Activated CD8-positive, alpha-beta memory T cell treated with anti-CD3 and anti-CD28 coated beads for 36 hours (primary cell): ENCODE data around the gene PEAK1. TPM values are rescaled to one million over a fixed set of nuclear protein-coding genes. Genes with fewer than 3 reads are reported as not detected.
"Not testable (repeated sequence)": the region's sequence is repeated elsewhere in the genome, so short reads cannot be mapped to it uniquely, and the experiment has no call there.

Experiments used
- CTCF ChIA-PET: fragments of 350-600 bp; sonication (Branson Sonifier 250); formaldehyde crosslinking; loops from one replicate; lab custom pipeline; 2021; ENCODE audit warnings: antibody characterized with exemption; lab: Charles Lee
- POLR2A ChIA-PET: fragments of 350-600 bp; sonication (Branson Sonifier 250); formaldehyde crosslinking; loops from one replicate; lab custom pipeline; 2021; ENCODE audit warnings: antibody characterized with exemption; lab: Charles Lee
- total RNA-seq, 2 experiments: library from RNA; stranded (reverse); gene quantifications; one replicate each; pipeline ENCODE4 v1.2.3, GENCODE V29; 2021

The PEAK1 gene
- total RNA-seq, 2 experiments from 2014 or later = 27.8 to 30.5 TPM

GRCh38 chr15:77410701-77411618 is 8.9 kb downstream of the PEAK1 start:
- CTCF ChIA-PET = interaction anchor here (0.6 to 1.9 kb wide), 4 partner anchors 8 to 251 kb away, joined by 3 to 8 read pairs (median 4); no protein-coding TSS in a partner anchor

GRCh38 chr15:77410157-77410500 is 9.8 kb downstream of the PEAK1 start:
- ChIA-PET POLR2A (interaction anchor here (0.6 to 1.6 kb wide), 2 partner anchors 9 to 144 kb away, joined by 3 to 7 read pairs; no protein-coding TSS in a partner anchor), CTCF (interaction anchor here (1.6 to 1.9 kb wide), 3 partner anchors 9 to 87 kb away, joined by 3 to 8 read pairs (median 5); no protein-coding TSS in a partner anchor)

More at GRCh38 chr15:77410701-77411618, 8.9 kb downstream of the PEAK1 start:
- POLR2A ChIA-PET = interaction anchor here (0.6 kb wide), 1 partner anchor 143 kb away, joined by 3 read pairs; no protein-coding TSS in a partner anchor

- POLR2A ChIA-PET = interaction anchor here (1.6 kb wide), 1 partner anchor 9 kb away, joined by 7 read pairs; no protein-coding TSS in a partner anchor
- CTCF ChIA-PET = interaction anchor here (0.5 to 1.9 kb wide), 4 partner anchors 10 to 87 kb away, joined by 3 to 8 read pairs (median 4); no protein-coding TSS in a partner anchor
Measured at GRCh38 chr15:77409259-77410156, 10.4 kb downstream of the PEAK1 start.

DNA sequence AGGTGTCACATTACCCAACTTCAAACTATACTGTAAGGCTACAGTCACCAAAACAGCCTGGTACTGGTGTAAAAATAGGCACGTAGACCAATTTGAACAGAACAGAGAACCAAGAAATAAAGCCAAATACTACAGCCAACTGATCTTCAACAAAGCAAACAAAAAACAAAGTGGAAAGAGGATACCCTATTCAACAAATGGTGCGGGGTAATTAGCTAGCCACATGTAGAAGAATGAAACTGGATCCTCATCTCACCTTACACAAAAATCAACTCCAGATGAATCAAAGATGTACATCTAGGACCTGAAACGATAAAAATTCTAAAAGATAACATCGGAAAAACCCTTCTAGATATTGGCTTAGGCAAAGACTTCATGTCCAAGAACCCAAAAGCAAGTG is 13.1 kb downstream of the PEAK1 start:
- POLR2A ChIA-PET = no interaction called here
- CTCF ChIA-PET = interaction anchor here (1.2 kb wide), 1 partner anchor 8 kb away, joined by 3 read pairs; no protein-coding TSS in a partner anchor

GRCh38 chr15:77406173-77406759 is 13.6 kb downstream of the PEAK1 start:
- CTCF ChIA-PET = interaction anchor here (1.2 kb wide), 1 partner anchor 9 kb away, joined by 3 read pairs; no protein-coding TSS in a partner anchor
- POLR2A ChIA-PET = not testable (repeated sequence)

GRCh38 chr15:77402740-77403379 is 17.0 kb downstream of the PEAK1 start:
- ChIA-PET CTCF (interaction anchor here (0.8 kb wide), 1 partner anchor 16 kb away, joined by 3 read pairs; no protein-coding TSS in a partner anchor), POLR2A (interaction anchor here (0.9 kb wide), 1 partner anchor 222 kb away, joined by 3 read pairs; no protein-coding TSS in a partner anchor)

DNA sequence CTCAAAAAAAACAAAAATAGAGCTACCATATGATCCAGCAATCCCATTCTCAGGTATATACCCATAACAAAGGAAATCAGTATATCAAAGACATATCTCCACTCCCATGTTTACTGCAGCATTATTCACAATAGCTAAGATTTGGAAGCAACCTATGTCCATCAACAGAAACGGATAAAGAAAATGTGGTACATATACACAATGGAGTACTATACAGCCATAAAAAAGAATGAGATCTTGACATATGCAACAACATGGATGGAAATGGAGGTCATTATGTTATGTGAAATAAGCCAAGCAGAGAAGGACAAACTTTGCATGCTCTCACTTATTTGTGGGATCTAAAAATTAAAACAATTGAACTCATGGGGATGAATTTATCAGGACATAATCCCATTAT is 19.6 kb downstream of the PEAK1 start:
- ChIA-PET POLR2A (no interaction called here), CTCF (no interaction called here)

DNA sequence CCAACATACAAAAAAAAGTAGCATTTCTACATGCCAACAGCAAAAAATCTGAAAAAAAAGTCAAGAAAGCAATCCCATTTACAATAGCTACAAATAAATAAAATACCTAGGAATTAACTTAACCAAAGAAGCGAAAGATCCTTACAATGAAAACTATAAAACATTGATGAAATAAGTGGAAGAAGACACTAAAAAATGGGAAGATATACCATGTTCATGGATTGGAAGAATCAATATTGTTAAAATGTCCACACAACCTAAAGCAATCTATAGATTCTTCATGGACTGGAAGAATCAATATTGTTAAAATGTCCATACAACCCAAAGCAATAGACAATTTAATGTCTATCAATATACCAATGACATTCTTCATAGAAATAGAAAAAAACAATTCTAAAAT is 21.0 kb downstream of the PEAK1 start:
- CTCF ChIA-PET = no interaction called here
- POLR2A ChIA-PET = no interaction called here

- ChIA-PET CTCF (no interaction called here), POLR2A (no interaction called here)
Measured at GRCh38 chr15:77396692-77397091, 23.2 kb downstream of the PEAK1 start.

DNA sequence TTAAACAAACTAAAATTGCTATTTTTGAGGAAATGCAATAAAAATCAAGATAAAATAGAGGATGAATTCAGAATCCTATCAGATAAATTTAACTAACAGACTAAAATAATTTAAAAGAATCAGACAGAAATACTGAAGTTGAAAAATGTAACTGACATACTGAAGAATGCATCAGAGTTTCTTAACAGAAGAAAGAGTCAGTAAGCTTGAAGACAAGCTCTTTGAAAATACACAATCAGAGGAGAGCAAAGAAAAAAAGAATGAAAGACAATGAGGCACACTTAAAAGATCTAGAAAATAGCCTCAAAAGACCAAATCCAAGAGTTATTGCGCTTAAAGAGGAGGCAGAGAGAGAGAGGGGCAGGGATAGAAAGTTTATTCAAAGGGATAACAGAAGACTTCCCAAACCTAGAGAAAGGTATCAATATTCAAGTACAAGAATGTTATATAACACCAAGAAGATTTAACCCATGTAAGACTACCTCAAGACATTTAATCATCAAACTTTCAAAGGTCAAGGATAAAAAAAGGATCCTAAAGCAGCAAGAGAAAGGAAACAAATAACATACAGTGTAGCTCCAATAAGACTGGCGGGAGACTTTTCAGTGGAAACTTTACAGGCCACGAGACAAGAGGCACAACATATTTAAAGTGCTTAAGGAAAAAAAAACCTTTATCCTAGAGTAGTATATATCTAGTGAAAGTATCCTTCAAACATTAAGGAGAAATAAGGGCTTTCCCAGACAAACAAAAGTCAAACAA is 24.7 kb downstream of the PEAK1 start:
- POLR2A ChIA-PET = no interaction called here
- CTCF ChIA-PET = interaction anchor here (0.7 kb wide), 1 partner anchor 182 kb away, joined by 3 read pairs; no protein-coding TSS in a partner anchor

DNA sequence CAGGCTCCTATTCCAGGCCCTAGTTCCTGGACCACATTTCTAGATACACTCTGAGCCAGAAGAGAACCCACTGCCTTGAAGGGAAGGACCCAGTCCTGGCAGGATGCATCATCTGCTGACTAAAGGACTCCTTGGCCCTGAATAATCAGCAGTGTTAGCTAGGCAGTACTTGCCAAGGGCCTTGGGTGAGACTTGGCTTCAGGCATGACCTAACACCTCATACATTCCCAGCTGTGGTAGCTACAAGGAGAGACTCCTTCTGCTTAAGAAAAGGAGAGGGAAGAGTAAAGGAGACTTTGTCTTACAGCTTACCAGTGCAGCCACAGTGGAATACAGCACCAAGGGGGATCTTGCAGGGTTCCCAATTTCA is 26.4 kb downstream of the PEAK1 start:
- CTCF ChIA-PET = no interaction called here
- POLR2A ChIA-PET = no interaction called here

DNA sequence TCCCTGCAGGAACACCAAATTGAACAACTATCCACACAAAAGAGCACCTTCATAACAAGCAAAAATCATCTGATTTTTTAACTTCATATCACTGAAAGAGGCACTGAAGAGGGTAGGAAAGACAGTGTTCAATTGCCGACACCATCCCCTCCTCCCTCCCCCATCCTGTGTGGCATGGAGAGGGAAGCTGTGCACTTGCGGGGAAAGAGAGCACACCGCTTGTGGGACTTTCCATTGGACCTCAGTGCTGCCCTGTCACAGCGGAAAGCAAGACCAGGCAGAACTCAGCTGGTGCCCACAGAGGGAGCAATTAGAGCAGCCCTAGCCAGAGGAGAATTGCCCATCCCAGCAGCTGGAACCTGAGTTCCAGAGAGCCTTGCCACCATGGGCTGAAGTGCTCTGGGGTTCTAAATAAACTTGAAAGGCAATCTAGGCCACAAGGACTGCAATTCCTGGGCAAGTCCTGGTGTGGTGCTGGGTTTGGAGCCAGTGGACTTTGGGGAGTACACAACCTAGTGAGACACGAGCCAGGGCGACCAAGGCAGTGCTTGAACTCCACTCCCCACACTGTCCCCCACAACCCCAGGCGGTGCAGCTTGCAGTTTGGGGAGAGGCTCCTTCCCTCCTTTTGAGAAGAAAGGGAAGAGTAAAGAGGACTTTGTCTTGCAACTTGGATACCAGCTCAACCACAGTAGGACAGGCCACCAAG is 27.0 kb downstream of the PEAK1 start:
- ChIA-PET CTCF (no interaction called here), POLR2A (no interaction called here)

GRCh38 chr15:77391372-77391951 is 28.4 kb downstream of the PEAK1 start:
- ChIA-PET CTCF (no interaction called here), POLR2A (no interaction called here)

GRCh38 chr15:77387365-77388105 is 32.4 kb downstream of the PEAK1 start:
- ChIA-PET CTCF (no interaction called here), POLR2A (no interaction called here)

DNA sequence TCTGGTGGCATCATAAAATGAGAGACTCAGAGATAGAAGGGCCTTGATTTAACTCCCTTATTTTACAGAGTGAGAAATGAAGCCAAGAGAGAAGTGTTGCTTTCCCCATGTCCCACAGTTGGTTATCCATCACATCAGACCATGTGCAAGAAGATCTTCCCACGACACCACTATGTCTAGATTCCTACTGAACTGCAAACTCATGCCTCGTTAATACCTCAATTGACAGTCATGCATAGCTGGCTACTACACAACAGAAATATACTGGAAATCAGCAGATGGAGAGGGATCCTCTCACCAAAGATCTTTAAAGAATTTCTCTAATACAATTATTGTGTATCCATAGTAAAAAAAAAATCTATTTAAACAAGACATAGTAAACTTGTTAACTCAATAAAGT is 33.3 kb downstream of the PEAK1 start:
- ChIA-PET CTCF (no interaction called here), POLR2A (no interaction called here)
